NCI-H146 treated with DMSO at 0.1 percent for 48 hours (cell line): ENCODE results near the gene SIRPA.

Experiments
- DNase-seq: peaks from one replicate; lab custom pipeline; 2025; ENCODE audit not compliant: unreplicated experiment; lab: John Stamatoyannopoulos, UW

SIRPA gene

GRCh38 chr20:1982686-1983085, 87.5 kb downstream of the SIRPA start:
- DNase-seq, result no peak

DNA sequence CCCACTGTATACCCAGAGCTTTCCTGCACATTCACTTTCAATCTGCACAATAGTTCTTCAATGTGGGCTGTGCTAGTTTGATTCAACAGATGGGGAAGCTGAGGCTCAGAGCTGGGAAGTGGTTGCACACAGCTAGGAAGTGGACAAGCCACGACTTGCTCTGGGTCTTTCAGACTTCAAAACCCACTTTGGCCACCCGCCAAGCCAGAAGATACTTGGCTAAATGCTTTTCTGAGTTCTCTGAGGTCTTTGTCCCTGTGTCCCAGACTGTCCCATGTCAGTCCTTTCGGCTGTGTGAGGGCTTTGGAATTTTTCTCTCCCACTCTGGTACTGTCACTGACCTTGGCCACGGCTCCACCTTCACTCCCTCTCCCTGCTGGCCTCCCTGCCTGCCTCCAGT, 88.1 kb downstream of the SIRPA start:
- DNase-seq, result no peak

DNA sequence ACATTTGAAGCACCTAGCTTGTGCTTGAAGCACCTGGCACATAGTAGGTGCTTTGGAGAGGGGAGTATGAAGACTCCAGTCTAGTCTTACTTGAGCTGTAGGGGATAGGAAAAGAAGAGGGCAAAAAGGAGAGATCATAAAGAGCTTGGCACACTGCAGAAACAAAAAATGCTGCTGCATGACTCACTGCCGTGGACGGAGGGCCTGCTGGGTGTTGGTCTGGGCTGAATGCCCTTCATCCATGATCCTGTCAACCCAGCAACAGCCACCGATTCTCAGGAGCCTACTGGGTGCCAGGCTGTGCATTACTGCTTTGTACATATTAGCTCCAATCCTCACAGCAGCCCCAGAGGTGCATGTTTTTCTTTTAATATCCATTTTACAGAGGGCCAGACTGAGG, 92.6 kb downstream of the SIRPA start:
- DNase-seq, result no peak
